GM12801 (cell line): ENCODE measurements around the gene MLST8.

Source experiments
- CTCF ChIP-seq: IDR thresholded peaks from one replicate; pipeline ENCODE4 v1.5.1; 2011; ENCODE audit warnings: control low read depth; ENCODE audit not compliant: insufficient read length; ENCODE audit errors: extremely low read depth

Gene MLST8

GRCh38 chr16:2199621-2200139 lies 5.6 kb upstream of the MLST8 start:
- TF ChIP-seq CTCF = no peak

- TF ChIP-seq CTCF = no peak
Observed at GRCh38 chr16:2200313-2200712, 4.9 kb upstream of the MLST8 start.

GRCh38 chr16:2204416-2205103 lies 694 bp upstream of the MLST8 start:
- TF ChIP-seq CTCF = no peak

- TF ChIP-seq CTCF = no peak
Observed at GRCh38 chr16:2205967-2206313, 686 bp downstream of the MLST8 start.

GRCh38 chr16:2206420-2206779 lies 1.1 kb downstream of the MLST8 start:
- no peak for TF ChIP-seq CTCF

- TF ChIP-seq CTCF = no peak
Observed at GRCh38 chr16:2206780-2207433, 1.7 kb downstream of the MLST8 start.

- no peak for TF ChIP-seq CTCF
Observed at GRCh38 chr16:2207872-2208271, 2.6 kb downstream of the MLST8 start.
